Renal cortex interstitium (tissue), 11 donors: Measurements from ENCODE around the gene DHCR7. TPM values are rescaled to one million over a fixed set of nuclear protein-coding genes. Genes with fewer than 3 reads are reported as not detected.
"Not testable (repeated sequence)": the region's sequence is repeated elsewhere in the genome, so short reads cannot be mapped to it uniquely, and the experiment has no call there.

Experiments
- DNase-seq, 11 donors: peaks; one replicate each; pipeline ENCODE4 v3.0.0-alpha.2; 2013; ENCODE audit warnings: low read depth in 9 of 11, low spot score in 4 of 11; ENCODE audit errors: extremely low read depth in 1 of 11
- polyA plus RNA-seq, 3 donors: library from polyadenylated mRNA; unstranded; fragments of 120-200 nt; gene quantifications; one replicate each; pipeline ENCODE4 v1.2.1, GENCODE V29; 2013; ENCODE audit not compliant: insufficient read length in 3 of 3

Gene DHCR7
- polyA plus RNA-seq, 3 donors, result 37.7 to 47.8 (median 39.3) TPM

DNA sequence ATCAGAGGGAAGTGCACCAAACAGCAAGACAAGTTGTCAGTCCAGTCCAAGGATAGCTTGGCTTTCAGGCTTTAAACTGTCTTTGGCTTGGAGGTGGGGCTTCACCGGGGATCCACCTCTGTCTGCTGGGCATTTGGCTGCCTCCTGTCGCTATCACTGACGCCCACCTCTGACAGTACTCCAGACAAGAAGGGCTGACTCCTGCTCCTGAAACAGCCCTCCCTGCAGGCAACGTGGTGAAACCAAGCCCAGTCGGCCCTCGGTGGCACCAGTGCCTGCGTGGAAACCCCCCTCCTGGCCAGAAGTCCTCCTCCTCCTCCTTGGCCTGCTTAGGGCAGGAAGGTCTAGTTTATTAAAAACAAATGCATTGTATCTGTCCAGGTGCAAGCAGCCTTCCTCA, 16.9 kb downstream of the DHCR7 start:
- no peak for DNase-seq

GRCh38 chr11:71430166-71430565, 18.0 kb downstream of the DHCR7 start:
- no peak for DNase-seq

- no peak for DNase-seq
Observed at GRCh38 chr11:71429701-71430100, 18.5 kb downstream of the DHCR7 start.

DNA sequence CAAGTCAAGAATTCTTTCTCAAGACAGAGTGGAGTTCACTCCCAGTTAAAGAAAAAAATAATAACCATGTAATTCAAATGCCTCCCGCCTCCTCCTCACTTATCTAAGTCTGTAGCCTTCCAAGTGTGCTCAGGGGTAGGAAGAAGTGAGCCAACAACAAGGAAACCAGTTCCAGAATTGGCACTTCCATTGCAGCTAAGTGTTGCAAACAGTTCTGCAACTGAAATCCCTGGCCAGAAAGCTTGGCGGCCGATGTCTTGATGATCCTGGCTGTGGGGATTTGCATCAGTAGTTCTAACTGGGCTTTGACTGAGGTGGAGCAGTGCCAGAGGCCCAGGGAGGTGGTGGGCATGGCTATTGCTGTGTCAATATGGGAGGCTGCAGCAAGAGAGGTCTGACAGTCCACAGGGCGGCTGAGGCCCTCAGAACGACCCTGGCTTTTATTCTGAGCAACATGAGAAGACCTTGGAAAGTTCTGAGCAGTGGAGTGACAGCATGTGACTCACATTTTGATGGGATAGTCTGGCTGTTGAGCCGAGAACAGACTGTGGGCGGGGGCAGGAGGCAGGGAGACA, 19.2 kb downstream of the DHCR7 start:
- no peak for DNase-seq

DNA sequence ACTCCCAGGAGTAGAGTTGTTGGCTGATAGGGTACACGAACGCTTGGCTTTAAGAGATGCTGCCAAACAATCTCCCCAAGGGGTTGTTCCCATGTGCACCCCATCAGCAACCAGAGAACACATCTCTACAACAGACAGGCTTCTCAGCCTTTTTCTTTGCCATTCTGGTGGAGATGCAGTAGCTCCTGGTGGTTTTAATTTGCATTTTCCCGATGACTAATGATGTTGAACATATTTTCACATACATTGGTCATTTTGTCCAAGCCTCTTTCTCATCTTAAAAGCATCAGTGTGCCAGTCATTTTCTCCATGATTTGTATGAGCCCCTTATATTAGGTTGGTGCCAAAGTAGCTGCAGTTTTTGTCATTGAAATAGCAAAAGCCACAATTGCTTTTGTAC, 21.8 kb downstream of the DHCR7 start:
- DNase-seq, result no peak

- no peak for DNase-seq
Observed at GRCh38 chr11:71425860-71426259, 22.3 kb downstream of the DHCR7 start.

DNA sequence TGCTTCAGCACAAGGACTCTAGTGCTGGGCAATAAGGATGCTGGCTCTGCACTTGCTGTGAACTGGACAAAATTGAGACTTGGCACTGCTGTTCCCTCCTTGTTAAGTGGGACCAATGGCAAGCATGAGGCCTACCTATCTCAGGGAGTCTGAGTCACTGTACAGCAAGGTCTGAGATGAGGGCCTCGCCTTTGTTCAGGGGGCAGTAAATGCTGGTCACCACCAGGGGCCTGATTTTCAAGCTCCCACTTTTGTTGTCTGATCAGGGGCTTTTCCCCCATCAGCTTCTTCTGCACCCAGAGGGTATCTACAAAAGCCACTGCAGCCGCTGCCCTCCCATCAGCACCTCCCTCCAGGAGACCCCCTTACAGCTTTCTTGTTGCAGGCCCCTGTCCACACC, 22.8 kb downstream of the DHCR7 start:
- DNase-seq, result no peak

- DNase-seq, result no peak
Observed at GRCh38 chr11:71423181-71423790, 24.9 kb downstream of the DHCR7 start.

GRCh38 chr11:71422318-71422717, 25.9 kb downstream of the DHCR7 start:
- DNase-seq, result not testable (repeated sequence)

DNA sequence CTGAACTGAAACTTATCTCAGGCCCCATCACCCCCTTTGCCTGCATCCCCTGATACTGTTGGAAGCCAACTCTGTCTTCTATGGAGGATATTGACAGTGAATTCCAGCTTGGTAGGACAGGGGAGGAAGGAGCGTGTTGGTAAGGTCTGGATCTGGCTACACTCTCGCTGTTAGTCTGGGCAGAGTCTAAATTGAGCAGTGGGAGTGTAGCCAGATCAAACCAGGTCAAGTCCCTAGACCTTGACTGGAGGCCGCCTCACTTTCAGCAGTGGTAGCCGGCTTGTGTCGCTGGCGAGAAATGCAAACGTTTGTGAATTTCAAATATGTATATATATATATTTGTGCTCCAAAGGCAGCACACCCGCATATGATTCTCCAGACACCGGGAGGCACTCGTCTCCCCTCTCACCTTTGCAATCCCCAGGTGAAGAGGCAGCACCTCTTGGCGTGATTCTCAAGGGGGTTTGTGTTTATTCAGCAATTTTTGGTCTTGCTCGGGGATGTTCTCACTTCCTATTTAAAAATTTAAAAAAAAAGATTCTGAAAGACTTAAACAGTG, 26.7 kb downstream of the DHCR7 start:
- no peak for DNase-seq

GRCh38 chr11:71420455-71421241, 27.5 kb downstream of the DHCR7 start:
- DNase-seq, result peak in 10 of 11 donors; percentile 8 to 32 (median 18)

DNA sequence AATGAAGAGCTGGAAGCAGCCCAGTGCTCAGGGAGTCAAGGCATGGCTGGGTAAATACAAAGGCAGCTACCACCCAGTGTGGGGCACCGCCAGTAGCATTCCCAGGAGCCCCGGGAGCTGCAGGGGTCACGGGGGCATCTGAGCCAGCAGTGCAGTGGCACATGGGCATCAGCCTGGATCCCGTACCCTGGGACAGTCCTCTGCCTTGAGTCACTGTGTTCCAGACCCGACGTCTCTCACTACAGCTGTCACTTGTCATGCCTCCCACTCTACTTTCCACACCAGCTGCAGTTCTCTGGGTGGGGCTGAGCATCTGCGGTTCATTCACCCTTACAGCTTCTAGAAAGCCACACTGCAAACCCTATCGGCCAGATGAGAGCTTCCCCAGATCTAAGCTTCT, 29.6 kb downstream of the DHCR7 start:
- DNase-seq, result no peak

GRCh38 chr11:71414645-71415044, 33.5 kb downstream of the DHCR7 start:
- DNase-seq, result no peak

DNA sequence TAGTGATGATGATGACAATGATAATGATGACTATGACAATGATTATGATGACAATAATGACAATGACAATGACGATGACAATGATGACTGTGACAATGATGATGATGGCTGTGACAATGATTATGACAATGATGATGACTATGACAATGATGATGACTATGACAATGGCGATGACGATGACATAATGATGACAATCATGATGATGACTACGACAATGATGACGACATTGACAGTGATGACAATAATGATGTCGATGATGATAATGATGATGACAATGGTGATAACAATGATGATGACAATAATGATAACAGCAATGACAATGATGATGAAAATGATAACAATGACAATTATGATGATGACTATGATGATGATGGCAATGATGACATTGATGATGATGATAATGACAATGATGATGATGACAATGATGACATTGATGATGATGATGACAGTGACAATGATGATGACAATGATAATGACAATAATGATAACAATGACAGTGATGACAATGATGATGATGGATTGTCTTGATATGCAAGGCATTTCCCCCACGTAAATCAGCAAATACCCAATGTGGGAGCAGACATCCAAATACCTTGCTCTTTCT, 37.7 kb downstream of the DHCR7 start:
- DNase-seq, result no peak

DNA sequence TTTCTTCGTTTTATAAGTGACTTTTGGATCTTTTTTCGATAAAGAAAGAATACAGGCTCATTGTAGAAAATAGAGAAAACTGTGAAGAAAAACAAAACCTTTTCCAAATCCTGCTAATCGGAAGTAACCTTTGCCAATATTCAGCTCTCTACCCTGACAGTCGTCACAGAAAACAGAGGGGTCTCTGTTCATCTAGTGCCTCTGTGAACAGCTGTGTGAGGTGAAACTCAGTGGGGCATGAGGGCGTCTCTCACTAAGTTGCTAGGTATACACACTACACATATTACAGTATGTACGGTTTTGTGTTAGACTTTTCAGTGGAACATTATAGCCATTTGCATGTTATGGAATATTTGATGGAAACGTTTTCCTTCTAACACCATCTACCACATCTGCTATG, 39.4 kb downstream of the DHCR7 start:
- no peak for DNase-seq

- no peak for DNase-seq
Observed at GRCh38 chr11:71407356-71407755, 40.8 kb downstream of the DHCR7 start.

GRCh38 chr11:71406681-71407080, 41.5 kb downstream of the DHCR7 start:
- no peak for DNase-seq

GRCh38 chr11:71404209-71404608, 44.0 kb downstream of the DHCR7 start:
- DNase-seq, result no peak

DNA sequence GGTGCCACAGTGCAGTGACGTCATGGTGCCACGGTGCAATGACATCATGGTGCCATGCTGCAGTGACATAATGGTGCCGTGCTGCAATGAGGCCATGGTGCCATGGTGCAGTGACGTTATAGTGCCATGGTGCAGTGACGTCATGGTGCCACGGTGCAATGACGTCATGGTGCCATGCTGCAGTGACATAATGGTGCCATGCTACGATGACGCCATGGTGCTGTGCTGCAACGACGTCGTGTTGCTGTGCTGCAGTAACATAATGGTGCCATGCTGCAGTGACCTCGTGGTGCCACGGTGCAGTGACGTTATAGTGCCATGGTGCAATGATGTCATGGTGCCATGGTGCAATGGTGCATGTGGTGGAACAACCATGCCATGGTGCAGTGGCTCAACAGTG, 45.3 kb downstream of the DHCR7 start:
- no peak for DNase-seq

DNA sequence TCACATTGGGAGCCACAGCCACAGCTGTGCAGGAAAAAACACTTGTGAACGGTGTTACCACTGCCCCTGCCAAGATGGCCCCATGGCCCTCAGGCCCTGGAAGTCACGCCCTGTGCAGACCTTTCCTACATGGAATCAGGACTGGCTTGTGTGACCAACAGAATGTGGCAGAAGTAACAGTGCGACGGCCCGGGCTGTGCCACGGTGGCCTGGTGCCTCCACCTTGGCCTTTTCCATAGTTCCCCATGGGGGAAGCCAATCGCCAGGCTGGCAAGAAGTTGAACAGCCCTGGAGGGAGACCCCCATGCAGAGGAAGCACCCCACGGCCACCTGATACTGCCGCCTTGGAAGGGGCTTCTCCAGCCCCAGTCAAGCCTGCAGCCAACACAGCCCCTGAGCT, 48.0 kb downstream of the DHCR7 start:
- DNase-seq, result no peak
